Measurements from ENCODE around the gene LRP1.

Gene LRP1

GRCh38 chr12:57181561-57182155 is 53.4 kb downstream of the LRP1 start:
- no peak for TF ChIP-seq CTCF (IDR thresholded peaks at IDR 0.05; ENCODE audit: borderline replicate concordance, control extremely low read depth, extremely low read depth, insufficient read depth, missing control alignments)
- in situ Hi-C loops (cut with MboI; ENCODE audit: low sequenced_read_pairs, unreplicated experiment), result no loop called here
- no peak for DNase-seq (ENCODE audit: low spot score)

- TF ChIP-seq CTCF (IDR thresholded peaks at IDR 0.05; ENCODE audit: borderline replicate concordance, control extremely low read depth, extremely low read depth, insufficient read depth, missing control alignments), result peak; percentile 93
Measured at GRCh38 chr12:57182918-57183575, 54.8 kb downstream of the LRP1 start.

GRCh38 chr12:57183939-57184725 is 55.8 kb downstream of the LRP1 start:
- TF ChIP-seq CTCF (IDR thresholded peaks at IDR 0.05; ENCODE audit: borderline replicate concordance, control extremely low read depth, extremely low read depth, insufficient read depth, missing control alignments), result no peak
- in situ Hi-C loops (cut with MboI; ENCODE audit: low sequenced_read_pairs, unreplicated experiment), result no loop called here
- DNase-seq (ENCODE audit: low spot score), result no peak

More at GRCh38 chr12:57182918-57183575, 54.8 kb downstream of the LRP1 start:
- in situ Hi-C loops (cut with MboI; ENCODE audit: low sequenced_read_pairs, unreplicated experiment), result no loop called here
- peak; percentile 96 for DNase-seq (ENCODE audit: low spot score)

- no peak for TF ChIP-seq CTCF (IDR thresholded peaks at IDR 0.05; ENCODE audit: borderline replicate concordance, control extremely low read depth, extremely low read depth, insufficient read depth, missing control alignments)
- in situ Hi-C loops (cut with MboI; ENCODE audit: low sequenced_read_pairs, unreplicated experiment), result no loop called here
- no peak for DNase-seq (ENCODE audit: low spot score)
Measured at GRCh38 chr12:57185403-57185802, 57.1 kb downstream of the LRP1 start.

GRCh38 chr12:57185906-57186508 is 57.7 kb downstream of the LRP1 start:
- TF ChIP-seq CTCF (IDR thresholded peaks at IDR 0.05; ENCODE audit: borderline replicate concordance, control extremely low read depth, extremely low read depth, insufficient read depth, missing control alignments), result no peak
- in situ Hi-C loops (cut with MboI; ENCODE audit: low sequenced_read_pairs, unreplicated experiment), result no loop called here
- no peak for DNase-seq (ENCODE audit: low spot score)

Data from GM13976 (cell line).